Epithelial cell of esophagus (primary cell): ENCODE measurements around the gene TUBB2A.
"Not testable (repeated sequence)": the region's sequence is repeated elsewhere in the genome, so short reads cannot be mapped to it uniquely, and the experiment has no call there.

Experiments used
- DNase-seq: peaks from one replicate; pipeline ENCODE4 v3.0.0; 2010; ENCODE audit warnings: low read depth
- H3K4me3 ChIP-seq: 2 replicates; pipeline ENCODE4 v1.5.1; 2011; ENCODE audit warnings: mild to moderate bottlenecking, low read length, control low read depth
- CTCF ChIP-seq: IDR thresholded peaks from 2 replicates; pipeline ENCODE4 v1.5.1; 2011; ENCODE audit warnings: low read depth, mild to moderate bottlenecking, low read length, control low read depth, inconsistent platforms; ENCODE audit not compliant: insufficient read depth; ENCODE audit errors: missing control alignments

The TUBB2A gene

GRCh38 chr6:3193102-3193849, 35.9 kb upstream of the TUBB2A start:
- TF ChIP-seq CTCF: no peak
- no peak for DNase-seq
- H3K4me3 ChIP-seq: no peak overlapping the region

GRCh38 chr6:3190779-3191178, 33.4 kb upstream of the TUBB2A start:
- no peak for DNase-seq
- no peak overlapping the region for H3K4me3 ChIP-seq
- no peak for TF ChIP-seq CTCF

GRCh38 chr6:3190056-3190455, 32.7 kb upstream of the TUBB2A start:
- H3K4me3 ChIP-seq: no peak overlapping the region
- DNase-seq: no peak
- no peak for TF ChIP-seq CTCF

GRCh38 chr6:3189192-3189591, 31.8 kb upstream of the TUBB2A start:
- not testable (repeated sequence) for DNase-seq

GRCh38 chr6:3188262-3188661, 30.9 kb upstream of the TUBB2A start:
- no peak overlapping the region for H3K4me3 ChIP-seq
- no peak for TF ChIP-seq CTCF
- no peak for DNase-seq

More at GRCh38 chr6:3189192-3189591, 31.8 kb upstream of the TUBB2A start:
- H3K4me3 ChIP-seq: not testable (repeated sequence)

- no peak for DNase-seq
- H3K4me3 ChIP-seq: no peak overlapping the region
- no peak for TF ChIP-seq CTCF
Observed at GRCh38 chr6:3186974-3187382, 29.6 kb upstream of the TUBB2A start.

- DNase-seq: no peak
- TF ChIP-seq CTCF: no peak
- H3K4me3 ChIP-seq: no peak overlapping the region
Observed at GRCh38 chr6:3183066-3183465, 25.7 kb upstream of the TUBB2A start.
